MCF 10A (cell line): ENCODE measurements around the gene BPIFA3. TPM values are rescaled to one million over a fixed set of nuclear protein-coding genes. Genes with fewer than 3 reads are reported as not detected.
"Not testable (repeated sequence)": the region's sequence is repeated elsewhere in the genome, so short reads cannot be mapped to it uniquely, and the experiment has no call there.

Source experiments
- BruUV-seq: library from RNA; stranded (reverse); fragments of 400-500 nt; replicated peaks from 2 replicates; lab custom pipeline; 2021; lab: Mats Ljungman, UMichigan
- CTCF ChIA-PET: fragments of 300-600 bp; sonication (Branson Sonifier 250); formaldehyde crosslinking; extraction: SDS; loops from one replicate; lab custom pipeline; 2021; ENCODE audit warnings: antibody characterized with exemption, inconsistent platforms; lab: Yijun Ruan, JAX
- POLR2A ChIA-PET: fragments of 300-600, 350-650 bp; sonication (Branson Sonifier 250); formaldehyde crosslinking; extraction: SDS; loops from one replicate; lab custom pipeline; 2020; ENCODE audit warnings: antibody characterized with exemption, inconsistent platforms; lab: Yijun Ruan, JAX
- DNase-seq: peaks from one replicate; pipeline ENCODE4 v3.0.0-alpha.2; 2018; ENCODE audit not compliant: unreplicated experiment
- H3K27ac Mint-ChIP-seq: one replicate; pipeline ENCODE4 v1.8.0; 2022; ENCODE audit warnings: mild to moderate bottlenecking, low read depth, mixed read lengths; ENCODE audit not compliant: unreplicated experiment
- H3K27me3 Mint-ChIP-seq: one replicate; pipeline ENCODE4 v1.8.0; 2022; ENCODE audit warnings: mixed read lengths; ENCODE audit not compliant: insufficient read depth, unreplicated experiment
- H3K36me3 Mint-ChIP-seq: one replicate; pipeline ENCODE4 v1.8.0; 2022; ENCODE audit warnings: mild to moderate bottlenecking, moderate library complexity, mixed read lengths; ENCODE audit not compliant: insufficient read depth, unreplicated experiment
- H3K4me1 Mint-ChIP-seq: one replicate; pipeline ENCODE4 v1.8.0; 2022; ENCODE audit warnings: mixed read lengths; ENCODE audit not compliant: insufficient read depth, unreplicated experiment
- H3K4me3 Mint-ChIP-seq: one replicate; pipeline ENCODE4 v1.8.0; 2022; ENCODE audit warnings: mild to moderate bottlenecking, moderate library complexity, mixed read lengths; ENCODE audit not compliant: unreplicated experiment
- H3K9me3 Mint-ChIP-seq: one replicate; pipeline ENCODE4 v1.8.0; 2022; ENCODE audit warnings: mixed read lengths; ENCODE audit not compliant: unreplicated experiment
- CTCF ChIP-seq: fragments of 200-600 bp; IDR thresholded peaks from one replicate; pipeline ENCODE4 v1.8.0; 2022; ENCODE audit warnings: antibody characterized with exemption, mild to moderate bottlenecking; ENCODE audit not compliant: unreplicated experiment
- intact Hi-C: fragments of 100-400 bp; cut with micrococcal nuclease; formaldehyde crosslinking; loops from 2 replicates; pipeline ENCODE4 v1.14.1; 2022
- total RNA-seq: library from RNA; stranded (reverse); gene quantifications from 2 replicates; pipeline ENCODE4 v1.2.3, GENCODE V29; 2022

The BPIFA3 gene
- total RNA-seq, 1 experiment from 2014 or later = not detected

- ChIA-PET POLR2A (no interaction called here), CTCF (no interaction called here)
- no peak for DNase-seq
- Mint-ChIP-seq H3K4me1 (no peaks in the 10 kb centered on the region), H3K36me3 (no peaks in the 10 kb centered on the region), H3K27me3 (peaks cover 15% of the 10 kb centered on the region), H3K27ac (no peak overlapping the region), H3K4me3 (no peak overlapping the region), H3K9me3 (no peaks in the 10 kb centered on the region)
- no peak for TF ChIP-seq CTCF
- intact Hi-C loops = no loop called here
- BruUV-seq = no TSS peak
Measured at GRCh38 chr20:33180169-33180568, 37.0 kb upstream of the BPIFA3 start.

GRCh38 chr20:33181482-33182093 lies 35.6 kb upstream of the BPIFA3 start:
- ChIA-PET POLR2A (no interaction called here), CTCF (no interaction called here)
- DNase-seq = no peak
- H3K4me1 Mint-ChIP-seq = no peaks in the 10 kb centered on the region
- H3K36me3 Mint-ChIP-seq = no peaks in the 10 kb centered on the region
- intact Hi-C loops = no loop called here
- TF ChIP-seq CTCF = no peak
- H3K9me3 Mint-ChIP-seq = no peaks in the 10 kb centered on the region
- H3K27ac Mint-ChIP-seq = no peak overlapping the region
- BruUV-seq = no TSS peak
- peaks cover 15% of the 10 kb centered on the region for H3K27me3 Mint-ChIP-seq
- H3K4me3 Mint-ChIP-seq = no peak overlapping the region

GRCh38 chr20:33183312-33183711 lies 33.8 kb upstream of the BPIFA3 start:
- Mint-ChIP-seq H3K4me1 (no peaks in the 10 kb centered on the region), H3K36me3 (no peaks in the 10 kb centered on the region), H3K9me3 (no peaks in the 10 kb centered on the region), H3K27ac (no peak overlapping the region), H3K27me3 (peaks cover 15% of the 10 kb centered on the region), H3K4me3 (no peak overlapping the region)
- ChIA-PET POLR2A (no interaction called here), CTCF (interaction anchor here (0.7 to 1.0 kb wide), 2 partner anchors 281 to 412 kb away, joined by 3 read pairs; no protein-coding TSS in a partner anchor)
- DNase-seq = no peak
- intact Hi-C loops = no loop called here
- TF ChIP-seq CTCF = no peak
- no TSS peak for BruUV-seq

- CTCF ChIA-PET, intact Hi-C loops, DNase-seq, POLR2A ChIA-PET, H3K9me3 Mint-ChIP-seq, H3K36me3 Mint-ChIP-seq, BruUV-seq, H3K27ac Mint-ChIP-seq, H3K4me3 Mint-ChIP-seq, H3K4me1 Mint-ChIP-seq: not testable (repeated sequence)
- peaks cover 21% of the 10 kb centered on the region for H3K27me3 Mint-ChIP-seq
Measured at GRCh38 chr20:33185031-33185590, 32.0 kb upstream of the BPIFA3 start.
